Testis (tissue), 3 donors: Measurements from ENCODE around the gene PON3. TPM values are rescaled to one million over a fixed set of nuclear protein-coding genes. Genes with fewer than 3 reads are reported as not detected.

Experiments
- DNase-seq: peaks from one replicate; pipeline ENCODE4 v3.0.0-alpha.2; 2019
- H3K27ac ChIP-seq, 2 donors: fragments of 200-600 bp; sonication (generic); one replicate each; pipeline ENCODE4 v1.5.1; 2019
- H3K27me3 ChIP-seq: fragments of 200-600 bp; sonication (generic); one replicate; pipeline ENCODE4 v1.5.1; 2019
- H3K36me3 ChIP-seq: fragments of 200-600 bp; sonication (generic); one replicate; pipeline ENCODE4 v1.5.1; 2017; ENCODE audit warnings: low read depth; ENCODE audit errors: missing control alignments
- H3K4me1 ChIP-seq: fragments of 200-600 bp; sonication (generic); one replicate; pipeline ENCODE4 v1.5.1; 2019
- H3K4me3 ChIP-seq, 2 donors: fragments of 200-600 bp; sonication (generic); one replicate each; pipeline ENCODE4 v1.5.1; 2017 to 2019
- H3K9me3 ChIP-seq: fragments of 200-600 bp; sonication (generic); one replicate; pipeline ENCODE4 v1.5.1; 2017
- POLR2A ChIP-seq: fragments of 450-650 bp; IDR thresholded peaks from one replicate; pipeline ENCODE4 v1.6.1; 2017; ENCODE audit warnings: antibody characterized with exemption, mild to moderate bottlenecking, moderate library complexity
- WGBS, 2 donors: methylation state at CpG; one replicate each; pipeline ENCODE4 v1.1.5; 2018; 5-methylcytosine and 5-hydroxymethylcytosine counted together
- intact Hi-C: fragments of 100-400 bp; cut with DNase I; formaldehyde crosslinking; loops from one replicate; pipeline ENCODE4 v1.15.1; 2023; ENCODE audit warnings: low total_unique reads
- polyA plus RNA-seq: library from polyadenylated mRNA; stranded (reverse); fragments of 350-450 nt; fragmentation: Illumina TruSeq; extraction: RNeasy Lipid Tissue Mini Kit (QIAGEN cat#74804); gene quantifications from one replicate; pipeline ENCODE4 v1.2.3, GENCODE V29; 2014; ENCODE audit warnings: low read depth, low replicate concordance; ENCODE audit not compliant: insufficient read depth
- total RNA-seq, 2 donors: library from RNA; depleted of rRNA; stranded (reverse); fragments of >200 nt; gene quantifications; one replicate each; pipeline ENCODE4 v1.2.3, GENCODE V29; 2016
- TF ChIP-seq, protein P1 (sequence below), 3 experiments: fragments of 450-650 bp in 2 of 3; fragments of 200-600 bp in 1 of 3; sonication (generic) in 1 of 3; IDR thresholded peaks; one replicate each; pipeline ENCODE4 v1.5.1; 2016 to 2019; ENCODE audit warnings: antibody characterized with exemption in 3 of 3, mild to moderate bottlenecking in 2 of 3, moderate library complexity in 1 of 3

PON3 gene
- total and polyA plus RNA-seq, 3 donors from 2014 or later = 20.9 to 53.7 (median 27.2) TPM

DNA sequence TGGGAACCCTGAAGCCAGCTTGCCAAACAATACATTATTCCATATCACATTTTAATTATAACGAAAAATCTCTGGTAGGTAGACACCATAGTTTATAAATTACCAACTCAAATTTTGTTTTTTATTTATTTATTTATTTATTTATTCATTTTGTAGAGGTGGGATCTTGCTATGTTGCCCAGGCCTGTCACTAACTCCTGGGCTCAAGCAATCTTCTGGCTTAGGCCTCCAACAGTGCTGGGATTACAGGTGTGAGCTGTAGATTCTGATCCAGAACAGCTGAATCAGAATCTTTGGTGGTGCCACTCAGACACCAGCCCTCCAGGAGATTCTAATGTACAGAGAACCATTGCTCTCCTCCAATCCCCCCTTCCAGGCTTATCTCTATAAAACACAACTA is 37.0 kb upstream of the PON3 start:
- whole genome bisulfite sequencing, 2 donors = 94 to 96% methylated on average over 1 of the region's 1 CpG
- DNase-seq = no peak
- H3K36me3 ChIP-seq = no peaks in the 10 kb centered on the region
- TF ChIP-seq, protein P1, sequence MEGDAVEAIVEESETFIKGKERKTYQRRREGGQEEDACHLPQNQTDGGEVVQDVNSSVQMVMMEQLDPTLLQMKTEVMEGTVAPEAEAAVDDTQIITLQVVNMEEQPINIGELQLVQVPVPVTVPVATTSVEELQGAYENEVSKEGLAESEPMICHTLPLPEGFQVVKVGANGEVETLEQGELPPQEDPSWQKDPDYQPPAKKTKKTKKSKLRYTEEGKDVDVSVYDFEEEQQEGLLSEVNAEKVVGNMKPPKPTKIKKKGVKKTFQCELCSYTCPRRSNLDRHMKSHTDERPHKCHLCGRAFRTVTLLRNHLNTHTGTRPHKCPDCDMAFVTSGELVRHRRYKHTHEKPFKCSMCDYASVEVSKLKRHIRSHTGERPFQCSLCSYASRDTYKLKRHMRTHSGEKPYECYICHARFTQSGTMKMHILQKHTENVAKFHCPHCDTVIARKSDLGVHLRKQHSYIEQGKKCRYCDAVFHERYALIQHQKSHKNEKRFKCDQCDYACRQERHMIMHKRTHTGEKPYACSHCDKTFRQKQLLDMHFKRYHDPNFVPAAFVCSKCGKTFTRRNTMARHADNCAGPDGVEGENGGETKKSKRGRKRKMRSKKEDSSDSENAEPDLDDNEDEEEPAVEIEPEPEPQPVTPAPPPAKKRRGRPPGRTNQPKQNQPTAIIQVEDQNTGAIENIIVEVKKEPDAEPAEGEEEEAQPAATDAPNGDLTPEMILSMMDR (IDR thresholded peaks at IDR 0.05) = no peak
- TF ChIP-seq POLR2A = no peak
- intact Hi-C loops = no loop called here
- no peaks in the 10 kb centered on the region for H3K9me3 ChIP-seq
- no peak overlapping the region for H3K4me3 ChIP-seq
- H3K4me1 ChIP-seq = no peaks in the 10 kb centered on the region
- H3K27me3 ChIP-seq = no peaks in the 10 kb centered on the region
- no peak overlapping the region for H3K27ac ChIP-seq

DNA sequence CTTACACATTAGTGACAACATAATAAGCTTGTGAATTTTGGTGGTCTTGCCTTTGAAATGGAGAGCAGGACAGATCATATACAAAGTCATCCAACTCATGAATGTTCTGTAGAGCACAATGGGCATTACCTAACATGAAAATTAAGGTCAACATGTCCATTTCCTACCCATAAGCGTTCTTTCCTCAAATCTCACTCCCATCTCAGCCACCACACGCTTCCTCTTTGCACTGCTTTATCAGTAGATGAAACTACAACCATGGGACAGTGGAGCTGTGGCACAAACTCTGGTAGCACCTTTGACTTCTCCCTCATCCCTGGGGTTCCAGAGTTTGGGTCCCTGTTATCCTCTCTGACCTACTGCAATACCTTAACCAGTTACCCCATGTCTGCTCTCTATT is 36.4 kb upstream of the PON3 start:
- no peak overlapping the region for H3K4me3 ChIP-seq
- no peaks in the 10 kb centered on the region for H3K4me1 ChIP-seq
- no peak overlapping the region for H3K27ac ChIP-seq
- 83 to 92% methylated on average over 2 of the region's 2 CpGs for whole genome bisulfite sequencing, 2 donors
- no peaks in the 10 kb centered on the region for H3K27me3 ChIP-seq
- TF ChIP-seq, protein P1 (IDR thresholded peaks at IDR 0.05) = no peak
- no peak for TF ChIP-seq POLR2A
- H3K36me3 ChIP-seq = no peaks in the 10 kb centered on the region
- no peak for DNase-seq
- intact Hi-C loops = no loop called here
- H3K9me3 ChIP-seq = no peaks in the 10 kb centered on the region

DNA sequence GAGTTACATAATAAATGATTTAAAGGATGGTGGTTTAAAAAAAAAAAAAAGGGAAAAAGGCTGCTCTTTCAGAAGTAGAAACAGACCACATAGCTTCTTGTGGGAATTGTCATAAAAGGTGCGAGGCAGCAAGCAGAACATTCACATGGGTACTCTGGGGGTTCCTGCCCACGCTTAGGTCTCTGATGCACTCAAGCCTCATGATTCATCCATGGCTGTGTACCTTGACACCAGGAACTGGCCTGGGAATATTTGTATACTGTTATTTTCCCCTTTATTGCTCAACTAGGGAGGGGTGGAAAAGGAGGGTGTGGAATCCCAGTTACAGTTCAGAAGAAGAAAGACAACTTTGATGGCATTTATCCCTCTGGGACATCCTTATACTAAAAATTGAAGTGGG is 34.7 kb upstream of the PON3 start:
- intact Hi-C loops = no loop called here
- Histone ChIP-seq H3K36me3 (no peaks in the 10 kb centered on the region), H3K4me1 (no peaks in the 10 kb centered on the region), H3K27me3 (no peaks in the 10 kb centered on the region), H3K9me3 (no peaks in the 10 kb centered on the region), H3K27ac (no peak overlapping the region), H3K4me3 (no peak overlapping the region)
- no peak for DNase-seq
- TF ChIP-seq, protein P1 (IDR thresholded peaks at IDR 0.05) = no peak
- TF ChIP-seq POLR2A = no peak
- 76 to 94% methylated on average over 2 of the region's 2 CpGs for whole genome bisulfite sequencing, 2 donors

DNA sequence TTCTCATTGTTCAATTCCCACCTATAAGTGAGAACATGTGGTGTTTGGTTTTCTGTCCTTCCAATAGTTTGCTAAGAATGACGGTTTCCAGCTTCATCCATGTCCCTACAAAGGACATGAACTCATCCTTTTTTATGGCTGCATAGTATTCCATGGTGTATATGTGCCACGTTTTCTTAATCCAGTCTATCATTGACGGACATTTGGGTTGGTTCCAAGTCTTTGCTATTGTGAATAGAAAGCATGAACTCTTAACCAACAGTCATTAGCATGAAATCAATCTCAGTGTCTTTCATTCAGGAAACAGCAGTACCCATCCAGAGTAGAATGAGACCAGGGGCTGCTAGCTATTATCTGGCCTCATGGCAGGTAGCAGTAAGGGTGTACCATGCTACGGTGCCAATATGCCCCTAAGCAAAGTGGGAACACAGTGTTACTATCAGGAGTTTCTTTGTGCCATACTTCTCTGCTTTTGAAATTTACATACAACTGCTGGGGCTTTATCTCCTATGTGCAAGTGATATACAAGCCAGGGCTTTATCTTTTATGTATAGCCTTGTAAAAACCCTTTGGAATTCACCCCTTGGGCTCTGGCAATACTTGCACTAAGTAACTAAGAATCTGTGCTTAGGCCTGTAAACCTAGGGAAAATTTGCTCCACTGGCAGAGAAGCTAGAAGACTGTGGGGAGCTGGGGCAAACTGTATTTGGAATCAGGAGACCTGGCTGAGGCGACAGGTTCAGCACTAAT is 33.2 kb upstream of the PON3 start:
- H3K4me1 ChIP-seq = no peaks in the 10 kb centered on the region
- no peak overlapping the region for H3K27ac ChIP-seq
- TF ChIP-seq, protein P1 (IDR thresholded peaks at IDR 0.05) = no peak
- no peak for DNase-seq
- no peak overlapping the region for H3K4me3 ChIP-seq
- intact Hi-C loops = no loop called here
- no peaks in the 10 kb centered on the region for H3K36me3 ChIP-seq
- 73 to 86% methylated on average over 5 of the region's 5 CpGs for WGBS, 2 donors
- no peaks in the 10 kb centered on the region for H3K27me3 ChIP-seq
- no peaks in the 10 kb centered on the region for H3K9me3 ChIP-seq

DNA sequence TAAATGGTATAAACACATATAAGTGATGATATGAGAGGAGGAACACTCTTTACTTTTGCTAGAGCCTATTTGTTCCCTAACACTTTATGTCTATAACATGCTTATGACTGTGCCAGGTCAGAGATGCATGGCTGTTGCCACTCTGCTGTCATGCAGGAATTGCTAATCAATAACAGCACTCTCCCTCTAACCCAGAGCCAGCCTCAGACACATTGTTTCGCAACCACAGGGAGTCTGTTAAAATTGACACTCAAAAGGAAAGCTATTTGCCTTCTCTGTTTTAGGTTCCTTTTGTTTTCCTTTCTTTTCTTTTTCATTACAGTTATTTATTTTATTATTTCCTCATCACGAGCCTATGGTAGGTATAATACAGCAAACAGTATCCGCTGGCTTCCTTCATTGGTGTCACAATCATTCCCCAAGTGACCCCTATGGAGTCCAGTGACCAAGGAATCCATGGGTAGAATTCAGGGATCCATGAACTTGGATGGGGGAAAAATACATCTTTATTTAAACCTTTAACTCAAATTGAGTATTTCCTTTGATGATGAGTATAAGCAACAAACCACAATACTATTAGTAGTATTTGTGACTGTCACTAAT is 31.8 kb upstream of the PON3 start:
- no peaks in the 10 kb centered on the region for H3K4me1 ChIP-seq
- no peaks in the 10 kb centered on the region for H3K9me3 ChIP-seq
- WGBS, 2 donors = 80 to 90% methylated on average over 3 of the region's 3 CpGs
- intact Hi-C loops = no loop called here
- no peaks in the 10 kb centered on the region for H3K36me3 ChIP-seq
- no peak overlapping the region for H3K27ac ChIP-seq
- no peak overlapping the region for H3K4me3 ChIP-seq
- TF ChIP-seq, protein P1 (IDR thresholded peaks at IDR 0.05) = no peak
- TF ChIP-seq POLR2A = no peak
- DNase-seq = no peak
- no peaks in the 10 kb centered on the region for H3K27me3 ChIP-seq
